HG03354 (cell line): ENCODE results near the gene SLC27A4.

Experiments used
- ATAC-seq: cut with Tn5 transposase; IDR thresholded peaks from one replicate; pipeline ENCODE4 v1.9.1; 2021; ENCODE audit warnings: mild to moderate bottlenecking; ENCODE audit not compliant: unreplicated experiment, poor library complexity, severe bottlenecking

Gene SLC27A4

DNA sequence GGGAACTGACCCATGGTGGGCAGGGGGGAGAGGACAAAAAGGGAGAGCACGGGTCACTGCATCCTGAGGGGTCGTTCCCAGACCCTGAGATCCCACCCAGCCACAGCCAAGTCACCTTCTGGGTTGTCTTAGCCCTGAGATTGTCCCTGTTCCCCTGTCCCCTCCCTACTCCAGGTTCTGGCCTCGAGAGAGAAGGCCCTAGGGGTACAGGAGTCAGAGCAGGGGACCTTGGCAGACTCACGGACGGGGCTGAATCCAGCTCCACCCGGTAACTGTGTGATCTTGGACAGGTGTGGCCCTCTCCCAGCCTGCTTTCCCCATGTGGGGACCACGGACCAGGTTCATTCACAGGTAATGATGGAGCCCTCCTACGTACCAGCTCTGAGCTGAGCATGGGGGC, 69.1 kb downstream of the SLC27A4 start:
- ATAC-seq, result no peak

- ATAC-seq, result no peak
These were observed 69.7 kb downstream of the SLC27A4 start for GRCh38 chr9:128409978-128410377.
